ENCODE data around the gene CALR.
A peak's percentile ranks its signal among the peaks of the same experiment; 100 is the strongest.

DNA sequence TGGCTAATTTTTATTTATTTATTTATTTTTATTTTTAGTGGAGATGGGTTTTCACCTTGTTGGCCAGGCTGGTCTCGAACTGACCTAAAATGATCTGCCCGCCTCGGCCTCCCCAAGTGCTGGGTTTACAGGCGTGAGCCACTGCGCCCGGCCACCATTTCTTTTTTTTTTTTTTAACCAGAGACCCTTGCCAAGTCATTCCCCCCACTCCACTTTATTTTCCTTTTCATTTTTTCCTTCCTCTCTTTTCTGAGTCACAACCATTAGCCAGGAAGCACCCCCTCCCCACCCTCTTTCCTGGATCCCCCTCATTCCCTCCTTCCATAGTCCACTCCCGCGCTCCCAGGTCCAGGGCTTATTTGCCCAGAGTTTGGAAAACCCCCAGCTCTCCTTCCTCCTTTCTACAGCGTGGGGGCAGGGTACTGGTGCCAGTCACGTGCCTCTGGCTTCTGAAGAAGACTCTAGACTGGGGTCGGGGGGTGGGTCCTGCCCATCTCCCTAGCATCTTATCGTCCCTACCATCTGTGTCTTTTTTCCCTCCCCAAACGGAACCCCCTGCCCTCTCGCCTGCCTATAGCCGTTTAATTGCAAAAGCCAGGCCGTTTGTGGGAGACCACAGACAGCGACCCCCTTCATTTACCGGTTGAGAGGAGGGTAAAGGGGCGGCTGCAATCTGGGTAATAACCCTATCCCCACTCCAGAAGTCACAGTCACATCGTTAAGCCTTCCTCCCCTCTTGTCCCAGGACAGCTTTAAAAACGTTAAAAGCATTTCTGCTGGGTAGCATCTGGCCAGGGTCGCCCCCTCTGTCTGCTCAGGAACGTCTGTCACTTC, 1.1 kb upstream of the CALR start:
- TF ChIP-seq, protein P1, sequence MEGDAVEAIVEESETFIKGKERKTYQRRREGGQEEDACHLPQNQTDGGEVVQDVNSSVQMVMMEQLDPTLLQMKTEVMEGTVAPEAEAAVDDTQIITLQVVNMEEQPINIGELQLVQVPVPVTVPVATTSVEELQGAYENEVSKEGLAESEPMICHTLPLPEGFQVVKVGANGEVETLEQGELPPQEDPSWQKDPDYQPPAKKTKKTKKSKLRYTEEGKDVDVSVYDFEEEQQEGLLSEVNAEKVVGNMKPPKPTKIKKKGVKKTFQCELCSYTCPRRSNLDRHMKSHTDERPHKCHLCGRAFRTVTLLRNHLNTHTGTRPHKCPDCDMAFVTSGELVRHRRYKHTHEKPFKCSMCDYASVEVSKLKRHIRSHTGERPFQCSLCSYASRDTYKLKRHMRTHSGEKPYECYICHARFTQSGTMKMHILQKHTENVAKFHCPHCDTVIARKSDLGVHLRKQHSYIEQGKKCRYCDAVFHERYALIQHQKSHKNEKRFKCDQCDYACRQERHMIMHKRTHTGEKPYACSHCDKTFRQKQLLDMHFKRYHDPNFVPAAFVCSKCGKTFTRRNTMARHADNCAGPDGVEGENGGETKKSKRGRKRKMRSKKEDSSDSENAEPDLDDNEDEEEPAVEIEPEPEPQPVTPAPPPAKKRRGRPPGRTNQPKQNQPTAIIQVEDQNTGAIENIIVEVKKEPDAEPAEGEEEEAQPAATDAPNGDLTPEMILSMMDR (IDR thresholded peaks at IDR 0.05; ENCODE audit: extremely low read depth in 1 of 2, insufficient read depth in 1 of 2, low read depth in 1 of 2, low read length in 2 of 2) = no peak
- TF ChIP-seq POLR2A (IDR thresholded peaks at IDR 0.05; ENCODE audit: low read depth, low read length) (no peak), POLR2AphosphoS5 (IDR thresholded peaks at IDR 0.05; ENCODE audit: insufficient read depth, low read depth, low read length) (no peak), EZH2 (IDR thresholded peaks at IDR 0.05; ENCODE audit: borderline replicate concordance, low read depth, low read length, severe bottlenecking) (no peak), FOS (IDR thresholded peaks at IDR 0.05; ENCODE audit: borderline replicate concordance, insufficient read depth, low read length) (no peak)
- TF ChIP-seq, protein P2, sequence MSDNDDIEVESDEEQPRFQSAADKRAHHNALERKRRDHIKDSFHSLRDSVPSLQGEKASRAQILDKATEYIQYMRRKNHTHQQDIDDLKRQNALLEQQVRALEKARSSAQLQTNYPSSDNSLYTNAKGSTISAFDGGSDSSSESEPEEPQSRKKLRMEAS (IDR thresholded peaks at IDR 0.05; ENCODE audit: insufficient read depth, insufficient read length) = peak; percentile 30

Data from endothelial cell of umbilical vein (primary cell).